HuH-7.5 (cell line): ENCODE results near the gene PCDHB15.
"Not testable (repeated sequence)": the region's sequence is repeated elsewhere in the genome, so short reads cannot be mapped to it uniquely, and the experiment has no call there.

Experiments
- DNase-seq: peaks from one replicate; pipeline ENCODE4 v3.0.0; 2011; ENCODE audit warnings: low spot score

PCDHB15 gene

GRCh38 chr5:141245250-141245717, at the start of gene PCDHB15:
Gene PCDHB15, plus strand, starts transcription at chr5:141245395. Its CDS starts 184 bp downstream, at chr5:141245579.
- no peak for DNase-seq

- DNase-seq = no peak
Observed at GRCh38 chr5:141196363-141196762, 48.8 kb upstream of the PCDHB15 start.

GRCh38 chr5:141199359-141200235, 45.6 kb upstream of the PCDHB15 start, which contains the start of gene PCDHB11:
Gene PCDHB11, plus strand, starts transcription at chr5:141199627. Its CDS starts 148 bp downstream, at chr5:141199775.
- peak; percentile 59 for DNase-seq

- DNase-seq = not testable (repeated sequence)
Observed at GRCh38 chr5:141201126-141201525, 44.1 kb upstream of the PCDHB15 start.

GRCh38 chr5:141201646-141202045, 43.5 kb upstream of the PCDHB15 start:
- not testable (repeated sequence) for DNase-seq

- DNase-seq = no peak
Observed at GRCh38 chr5:141208478-141208877, 36.7 kb upstream of the PCDHB15 start, which contains the start of gene PCDHB12. Gene PCDHB12, plus strand, starts transcription at chr5:141208719. Its CDS starts 189 bp downstream, at chr5:141208908.

GRCh38 chr5:141210281-141210680, 34.9 kb upstream of the PCDHB15 start:
- DNase-seq = not testable (repeated sequence)

- not testable (repeated sequence) for DNase-seq
Observed at GRCh38 chr5:141210849-141211248, 34.3 kb upstream of the PCDHB15 start.

- peak; percentile 58 for DNase-seq
Observed at GRCh38 chr5:141213656-141214339, 31.4 kb upstream of the PCDHB15 start, which contains the start of gene PCDHB13. Gene PCDHB13, plus strand, starts transcription at chr5:141213919. Its CDS starts 205 bp downstream, at chr5:141214124.

- not testable (repeated sequence) for DNase-seq
Observed at GRCh38 chr5:141214583-141214982, 30.6 kb upstream of the PCDHB15 start.

- not testable (repeated sequence) for DNase-seq
Observed at GRCh38 chr5:141215504-141215903, 29.7 kb upstream of the PCDHB15 start.

GRCh38 chr5:141216035-141216434, 29.2 kb upstream of the PCDHB15 start:
- DNase-seq = not testable (repeated sequence)

- no peak for DNase-seq
Observed at GRCh38 chr5:141223112-141223783, 21.9 kb upstream of the PCDHB15 start, which contains the start of gene PCDHB14. Gene PCDHB14, plus strand, starts transcription at chr5:141223343. Its CDS starts 163 bp downstream, at chr5:141223506.

- DNase-seq = not testable (repeated sequence)
Observed at GRCh38 chr5:141224844-141225243, 20.4 kb upstream of the PCDHB15 start.

- DNase-seq = not testable (repeated sequence)
Observed at GRCh38 chr5:141225421-141225820, 19.8 kb upstream of the PCDHB15 start.

GRCh38 chr5:141234109-141234667, 11.0 kb upstream of the PCDHB15 start:
- DNase-seq = no peak

GRCh38 chr5:141235922-141236321, 9.3 kb upstream of the PCDHB15 start:
- DNase-seq = not testable (repeated sequence)

- no peak for DNase-seq
Observed at GRCh38 chr5:141236516-141237313, 8.5 kb upstream of the PCDHB15 start.

- DNase-seq = no peak
Observed at GRCh38 chr5:141241496-141241895, 3.7 kb upstream of the PCDHB15 start.

GRCh38 chr5:141246971-141247370, 1.8 kb downstream of the PCDHB15 start:
- not testable (repeated sequence) for DNase-seq
